SU-DHL-6 (cell line): ENCODE data around the gene PGM2.

ENCODE experiments used
- CTCF ChIP-seq: fragments of 200-600 bp; sonication (generic); IDR thresholded peaks from one replicate; pipeline ENCODE4 v1.5.1; 2017; ENCODE audit warnings: antibody characterized with exemption, mild to moderate bottlenecking, low read length, moderate library complexity; ENCODE audit not compliant: insufficient read depth, poor library complexity, severe bottlenecking
- EZH2phosphoT487 ChIP-seq: fragments of 200-600 bp; sonication (generic), shearing (Covaris generic); conservative IDR thresholded peaks from 2 replicates; pipeline ENCODE4 v1.6.1; 2018; ENCODE audit warnings: mild to moderate bottlenecking, antibody characterized with exemption, low read length, moderate library complexity, mixed read lengths

- TF ChIP-seq CTCF = no peak
- no peak for TF ChIP-seq EZH2phosphoT487
These were observed 1.4 kb downstream of the PGM2 start for GRCh38 chr4:37827802-37828321.
